ENCODE results near the gene KCTD14. TPM values are rescaled to one million over a fixed set of nuclear protein-coding genes. Genes with fewer than 3 reads are reported as not detected.

KCTD14 gene
- total RNA-seq, 1 experiment from 2014 or later: 12.6 TPM

GRCh38 chr11:78037056-78037455, 14.0 kb upstream of the KCTD14 start:
- H3K27me3 Mint-ChIP-seq (ENCODE audit: low read depth): no peaks in the 10 kb centered on the region
- DNase-seq (ENCODE audit: low spot score): no peak
- peaks cover 4% of the 10 kb centered on the region; the same call in 1 of the 2 replicates for H3K9me3 Mint-ChIP-seq
- no peaks in the 10 kb centered on the region; the same call in 1 of the 2 replicates for H3K36me3 Mint-ChIP-seq
- ChIA-PET POLR2A (no interaction called here), CTCF (interaction anchor here (8.3 kb wide), 1 partner anchor 8 kb away, joined by 46 read pairs; no protein-coding TSS in a partner anchor)
- no peak overlapping the region for H3K27ac Mint-ChIP-seq
- no peak overlapping the region for H3K4me3 Mint-ChIP-seq
- peaks cover 14% of the 10 kb centered on the region for H3K4me1 Mint-ChIP-seq
- TF ChIP-seq FOXP1 (CRISPR knock-in tag; IDR thresholded peaks at IDR 0.05; ENCODE audit: borderline replicate concordance) (no peak), ZBTB21 (CRISPR knock-in tag; IDR thresholded peaks at IDR 0.05; ENCODE audit: borderline replicate concordance) (no peak), ATF3 (CRISPR knock-in tag; conservative IDR thresholded peaks at IDR 0.05) (no peak), ZNF232 (CRISPR knock-in tag; IDR thresholded peaks at IDR 0.05) (no peak), AR (CRISPR knock-in tag; IDR thresholded peaks at IDR 0.05) (no peak), NR1H2 (CRISPR knock-in tag; IDR thresholded peaks at IDR 0.05) (no peak), TEAD4 (CRISPR knock-in tag; IDR thresholded peaks at IDR 0.05) (no peak), ARID4B (CRISPR knock-in tag; IDR thresholded peaks at IDR 0.05; ENCODE audit: borderline replicate concordance) (no peak), ELF4 (CRISPR knock-in tag; IDR thresholded peaks at IDR 0.05; ENCODE audit: low read depth) (no peak), PRRX2 (CRISPR knock-in tag; IDR thresholded peaks at IDR 0.05) (no peak), FOXK1 (CRISPR knock-in tag; IDR thresholded peaks at IDR 0.05) (no peak), ZNF532 (CRISPR knock-in tag; IDR thresholded peaks at IDR 0.05; ENCODE audit: borderline replicate concordance) (no peak), OVOL2 (CRISPR knock-in tag; IDR thresholded peaks at IDR 0.05; ENCODE audit: borderline replicate concordance) (no peak), NR3C1 (CRISPR knock-in tag; conservative IDR thresholded peaks at IDR 0.05; ENCODE audit: low read depth) (no peak), NR2C2 (CRISPR knock-in tag; IDR thresholded peaks at IDR 0.05) (no peak)
- no peak for ATAC-seq

Data from WTC11 (cell line).